NAMALWA (cell line): Measurements from ENCODE around the gene C3orf22.

Experiments
- DNase-seq: peaks from one replicate; pipeline ENCODE4 v3.0.0-alpha.2; 2015; ENCODE audit warnings: low spot score

The C3orf22 gene

GRCh38 chr3:126527455-126528211, 31.1 kb downstream of the C3orf22 start:
- DNase-seq: no peak

- no peak for DNase-seq
Measured at GRCh38 chr3:126527006-126527405, 31.7 kb downstream of the C3orf22 start.

- no peak for DNase-seq
Measured at GRCh38 chr3:126526668-126527005, 32.1 kb downstream of the C3orf22 start.

- DNase-seq: no peak
Measured at GRCh38 chr3:126525853-126526667, 32.7 kb downstream of the C3orf22 start.

- DNase-seq: no peak
Measured at GRCh38 chr3:126525091-126525852, 33.5 kb downstream of the C3orf22 start.

- no peak for DNase-seq
Measured at GRCh38 chr3:126524429-126524988, 34.2 kb downstream of the C3orf22 start.

GRCh38 chr3:126523745-126524428, 34.8 kb downstream of the C3orf22 start, which contains the start of gene CHST13:
Gene CHST13 (plus strand): TSS chr3:126524155. CDS start chr3:126524333, 178 bp downstream.
- DNase-seq: no peak

- DNase-seq: peak; percentile 56
Measured at GRCh38 chr3:126522363-126522788, 36.4 kb downstream of the C3orf22 start.

GRCh38 chr3:126521122-126521891, 37.4 kb downstream of the C3orf22 start:
- no peak for DNase-seq

GRCh38 chr3:126519506-126520455, 39.0 kb downstream of the C3orf22 start:
- no peak for DNase-seq

GRCh38 chr3:126518779-126519177, 40.0 kb downstream of the C3orf22 start:
- DNase-seq: no peak

- no peak for DNase-seq
Measured at GRCh38 chr3:126517986-126518778, 40.5 kb downstream of the C3orf22 start.

GRCh38 chr3:126517291-126517951, 41.3 kb downstream of the C3orf22 start, which contains the start of gene UROC1:
Gene UROC1 (minus strand): TSS chr3:126517773. CDS start chr3:126517719, 54 bp downstream.
- no peak for DNase-seq

- no peak for DNase-seq
Measured at GRCh38 chr3:126516936-126517290, 41.8 kb downstream of the C3orf22 start.

GRCh38 chr3:126516152-126516935, 42.4 kb downstream of the C3orf22 start:
- no peak for DNase-seq

- no peak for DNase-seq
Measured at GRCh38 chr3:126515066-126515706, 43.5 kb downstream of the C3orf22 start.

GRCh38 chr3:126514161-126514560, 44.6 kb downstream of the C3orf22 start:
- no peak for DNase-seq
